Stimulated activated CD8-positive, alpha-beta memory T cell treated with anti-CD3 and anti-CD28 coated beads, Interleukin-2, amount 100 ng/mL, for 1 hour (primary cell): Measurements from ENCODE around the gene CEMP1.
A peak's percentile ranks its signal among the peaks of the same experiment; 100 is the strongest.

Experiments used
- DNase-seq, 2 donors: peaks; one replicate each; pipeline ENCODE4 v3.0.0-alpha.2; 2020; ENCODE audit warnings: low read depth in 2 of 2

The CEMP1 gene

GRCh38 chr16:2519711-2520080 is 11.5 kb downstream of the CEMP1 start:
- no peak for DNase-seq

- DNase-seq: no peak
Observed at GRCh38 chr16:2518823-2519710, 12.1 kb downstream of the CEMP1 start.

- DNase-seq: no peak
Observed at GRCh38 chr16:2517954-2518605, 13.1 kb downstream of the CEMP1 start.

- DNase-seq: no peak
Observed at GRCh38 chr16:2516391-2517240, 14.6 kb downstream of the CEMP1 start.

GRCh38 chr16:2515180-2515851 is 15.9 kb downstream of the CEMP1 start:
- no peak for DNase-seq

- DNase-seq: no peak
Observed at GRCh38 chr16:2514333-2515179, 16.7 kb downstream of the CEMP1 start.

- peak; percentile 86 to 87 for DNase-seq
Observed at GRCh38 chr16:2513405-2514332, 17.5 kb downstream of the CEMP1 start, which contains the start of gene ATP6V0C. ATP6V0C (plus strand) TSS chr16:2513952; CDS start chr16:2514104, 152 bp downstream.

- DNase-seq: no peak
Observed at GRCh38 chr16:2512735-2513404, 18.3 kb downstream of the CEMP1 start.

GRCh38 chr16:2511996-2512734 is 19.0 kb downstream of the CEMP1 start:
- DNase-seq: no peak

- DNase-seq: no peak
Observed at GRCh38 chr16:2511128-2511800, 19.9 kb downstream of the CEMP1 start.

- DNase-seq: no peak
Observed at GRCh38 chr16:2508722-2509400, 22.3 kb downstream of the CEMP1 start.

GRCh38 chr16:2507665-2508064 is 23.5 kb downstream of the CEMP1 start:
- DNase-seq: no peak

- DNase-seq: no peak
Observed at GRCh38 chr16:2507052-2507659, 24.1 kb downstream of the CEMP1 start.

GRCh38 chr16:2505695-2506094 is 25.5 kb downstream of the CEMP1 start:
- DNase-seq: no peak

GRCh38 chr16:2501946-2502895 is 29.0 kb downstream of the CEMP1 start:
- DNase-seq: no peak
